Keratinocyte (primary cell): ENCODE results near the gene UAP1. TPM values are rescaled to one million over a fixed set of nuclear protein-coding genes. Genes with fewer than 3 reads are reported as not detected.

Experiments used
- DNase-seq: peaks from one replicate; pipeline ENCODE4 v3.0.0-alpha.2; 2011; ENCODE audit warnings: low read depth, missing footprints, low spot score
- FAIRE-seq: peaks from 2 replicates; lab custom pipeline; 2011; peaks lifted over from hg19 to GRCh38; lab: Jason Lieb, UNC
- H2AFZ ChIP-seq: 2 replicates; pipeline ENCODE4 v1.6.0; 2012; ENCODE audit warnings: low read length, control low read depth, inconsistent platforms; ENCODE audit not compliant: control insufficient read depth
- H3K27ac ChIP-seq: 2 replicates; pipeline ENCODE4 v1.5.1; 2011; ENCODE audit warnings: low read length; ENCODE audit not compliant: control insufficient read depth, insufficient read depth
- H3K27me3 ChIP-seq: 3 replicates; pipeline ENCODE4 v1.6.0; 2011; ENCODE audit warnings: low read length; ENCODE audit not compliant: control insufficient read depth, insufficient read depth; ENCODE audit errors: extremely low read depth
- H3K36me3 ChIP-seq, 2 experiments: 2 replicates in 1 of 2; 3 replicates in 1 of 2; pipeline ENCODE4 v1.5.1; 2011; ENCODE audit warnings: low read length in 2 of 2, mild to moderate bottlenecking in 1 of 2; ENCODE audit not compliant: control insufficient read depth in 2 of 2, insufficient read depth in 2 of 2; ENCODE audit errors: extremely low read depth in 1 of 2
- H3K4me1 ChIP-seq: 3 replicates; pipeline ENCODE4 v1.5.1; 2011; ENCODE audit warnings: low read length; ENCODE audit not compliant: control insufficient read depth, insufficient read depth; ENCODE audit errors: extremely low read depth
- H3K4me2 ChIP-seq: 3 replicates; pipeline ENCODE4 v1.6.0; 2011; ENCODE audit warnings: low read depth, low read length; ENCODE audit not compliant: control insufficient read depth, insufficient read depth; ENCODE audit errors: extremely low read depth
- H3K4me3 ChIP-seq, 3 experiments: fragments of 200-600 bp in 1 of 3; sonication (generic) in 1 of 3; 2 replicates in 2 of 3; 3 replicates in 1 of 3; pipeline ENCODE4 v1.5.1; 2011 to 2016; ENCODE audit warnings: low read length in 3 of 3, mild to moderate bottlenecking in 3 of 3, control low read depth in 2 of 3, inconsistent platforms in 1 of 3, low read depth in 1 of 3, mixed read lengths in 1 of 3, mixed run types in 1 of 3, moderate library complexity in 1 of 3; ENCODE audit not compliant: control insufficient read depth in 2 of 3, insufficient read depth in 2 of 3; ENCODE audit errors: extremely low read depth in 1 of 3
- H3K79me2 ChIP-seq: 2 replicates; pipeline ENCODE4 v1.6.0; 2012; ENCODE audit warnings: low read length; ENCODE audit not compliant: control insufficient read depth, insufficient read depth
- H3K9ac ChIP-seq: 3 replicates; pipeline ENCODE4 v1.6.0; 2011; ENCODE audit warnings: low read length; ENCODE audit not compliant: control insufficient read depth, insufficient read depth; ENCODE audit errors: extremely low read depth
- H3K9me1 ChIP-seq: 3 replicates; pipeline ENCODE4 v1.6.0; 2011; ENCODE audit warnings: low read length; ENCODE audit not compliant: control insufficient read depth, insufficient read depth; ENCODE audit errors: extremely low read depth
- H3K9me3 ChIP-seq: 2 replicates; pipeline ENCODE4 v1.5.1; 2012; ENCODE audit warnings: low read depth, low read length; ENCODE audit not compliant: control insufficient read depth
- H4K20me1 ChIP-seq: 3 replicates; pipeline ENCODE4 v1.6.0; 2011; ENCODE audit warnings: low read length; ENCODE audit not compliant: control insufficient read depth, insufficient read depth; ENCODE audit errors: extremely low read depth
- CTCF ChIP-seq, 3 experiments: IDR thresholded peaks in 1 of 3; conservative IDR thresholded peaks in 1 of 3; optimal IDR thresholded peaks in 1 of 3; 2 replicates in 2 of 3; 3 replicates in 1 of 3; pipeline versions ENCODE3 to v1.5.1; 2011; ENCODE audit warnings: low read length in 3 of 3, mild to moderate bottlenecking in 3 of 3, moderate library complexity in 2 of 3, control low read depth in 1 of 3, inconsistent platforms in 1 of 3; ENCODE audit not compliant: insufficient read depth in 2 of 3; ENCODE audit errors: extremely low read depth in 1 of 3
- EZH2 ChIP-seq: IDR thresholded peaks from one replicate; pipeline ENCODE4 v1.6.1; 2012; ENCODE audit warnings: inconsistent platforms, mild to moderate bottlenecking, low read length, moderate library complexity
- dilution Hi-C: fragments of 300-500 bp; cut with MboI; formaldehyde crosslinking; loops from one replicate; pipeline ENCODE4 v1.7.0; 2020; ENCODE audit warnings: low sequenced_read_pairs; ENCODE audit not compliant: extremely low pct_ligation_motif_present
- polyA plus RNA-seq, 5 experiments: library from polyadenylated mRNA; depleted of rRNA in 3 of 5; stranded (reverse) in 3 of 5; stranded (forward) in 1 of 5; unstranded in 1 of 5; fragments of >200 nt; gene quantifications; 1 replicate in 1 of 5; 2 replicates in 3 of 5; 3 replicates in 1 of 5; pipeline versions ENCODE4 v1.2.1 to v1.2.3, GENCODE V29; 2011 to 2012; ENCODE audit warnings: missing spikeins in 2 of 5, low read depth in 1 of 5, low replicate concordance in 1 of 5

Gene UAP1
- polyA plus RNA-seq, 1 donor (not counting 4 experiments of a cell fraction or from before 2014, with no cell fraction given), result 150 TPM

GRCh38 chr1:162617513-162617912 is 56.0 kb downstream of the UAP1 start:
- Histone ChIP-seq H3K27me3 (no peaks in the 10 kb centered on the region), H3K4me2 (no peak overlapping the region), H3K4me3 (no peak overlapping the region), H3K9me1 (no peaks in the 10 kb centered on the region), H4K20me1 (no peaks in the 10 kb centered on the region), H3K9me3 (peaks cover 3% of the 10 kb centered on the region), H3K4me1 (no peaks in the 10 kb centered on the region), H3K36me3 (no peaks in the 10 kb centered on the region), H3K27ac (no peak overlapping the region), H3K9ac (no peak overlapping the region), H2AFZ (no peak overlapping the region), H3K79me2 (no peaks in the 10 kb centered on the region)
- TF ChIP-seq EZH2 (no peak), CTCF (optimal IDR thresholded peaks at IDR 0.05 in 1 of 3, IDR thresholded peaks at IDR 0.05 in 1 of 3, conservative IDR thresholded peaks at IDR 0.05 in 1 of 3; ENCODE audit: extremely low read depth in 1 of 3, insufficient read depth in 2 of 3, low read length in 3 of 3) (no peak)
- dilution Hi-C loops, result no loop called here
- DNase-seq (no peak), FAIRE-seq (no peak)

- no peaks in the 10 kb centered on the region for H3K9me1 ChIP-seq
- H3K4me1 ChIP-seq, result no peaks in the 10 kb centered on the region
- no peaks in the 10 kb centered on the region for H3K79me2 ChIP-seq
- H3K27me3 ChIP-seq, result no peaks in the 10 kb centered on the region
- no peaks in the 10 kb centered on the region for H3K36me3 ChIP-seq
- no peak for DNase-seq
- H3K9me3 ChIP-seq, result peaks cover 3% of the 10 kb centered on the region
- H4K20me1 ChIP-seq, result no peaks in the 10 kb centered on the region
- H3K27ac ChIP-seq, result no peak overlapping the region
- H3K4me2 ChIP-seq, result no peak overlapping the region
- H3K9ac ChIP-seq, result no peak overlapping the region
- FAIRE-seq, result no peak
- dilution Hi-C loops, result no loop called here
- no peak overlapping the region for H2AFZ ChIP-seq
- TF ChIP-seq EZH2 (no peak), CTCF (optimal IDR thresholded peaks at IDR 0.05 in 1 of 3, IDR thresholded peaks at IDR 0.05 in 1 of 3, conservative IDR thresholded peaks at IDR 0.05 in 1 of 3; ENCODE audit: extremely low read depth in 1 of 3, insufficient read depth in 2 of 3, low read length in 3 of 3) (no peak)
- H3K4me3 ChIP-seq, result no peak overlapping the region
These were observed 57.6 kb downstream of the UAP1 start for GRCh38 chr1:162619076-162619475.
